HL-60 (cell line): ENCODE measurements around the gene KCNJ1.

Source experiments
- DNase-seq, 2 experiments: peaks; one replicate each; pipeline ENCODE4 v3.0.0-alpha.2; 2010 to 2020; ENCODE audit warnings: low read depth in 1 of 2, low spot score in 1 of 2
- H3K27ac ChIP-seq: fragments of 250-450 bp; sonication (Bioruptor Pico); replicated peaks from 2 replicates; pipeline ENCODE4 v1.5.1; 2020; ENCODE audit warnings: mild to moderate bottlenecking, moderate library complexity
- H3K27me3 ChIP-seq: fragments of 250-450 bp; sonication (Bioruptor Pico); 2 replicates; pipeline ENCODE4 v1.5.1; 2021; ENCODE audit warnings: mild to moderate bottlenecking, moderate library complexity; ENCODE audit not compliant: insufficient read depth, poor library complexity, severe bottlenecking
- H3K4me3 ChIP-seq: replicated peaks from 2 replicates; pipeline ENCODE4 v1.5.1; 2011; ENCODE audit warnings: mild to moderate bottlenecking, control low read depth, low read length; ENCODE audit not compliant: insufficient read depth
- GABPA ChIP-seq: IDR thresholded peaks from 2 replicates; pipeline ENCODE4 v1.6.1; 2012; ENCODE audit warnings: low read depth
- POLR2AphosphoS5 ChIP-seq: IDR thresholded peaks from 2 replicates; pipeline ENCODE4 v1.6.1; 2012; ENCODE audit warnings: low read depth
- SPI1 ChIP-seq: IDR thresholded peaks from 2 replicates; pipeline ENCODE4 v1.6.1; 2012; ENCODE audit warnings: low read depth, mild to moderate bottlenecking, borderline replicate concordance
- long read RNA-seq: library from polyadenylated mRNA; unstranded; transcript quantifications from one replicate; pipeline ENCODE4 v2.0.0, GENCODE V29; 2020
- TF ChIP-seq, protein P1 (sequence below): IDR thresholded peaks from 2 replicates; pipeline ENCODE4 v1.6.1; 2012; ENCODE audit warnings: low read depth; ENCODE audit not compliant: insufficient replicate concordance
- TF ChIP-seq, protein P2 (sequence below): IDR thresholded peaks from one replicate; pipeline ENCODE4 v1.5.1; 2011; ENCODE audit warnings: low read length, control low read depth, inconsistent platforms; ENCODE audit not compliant: insufficient read depth

Gene KCNJ1
- long read RNA-seq, partial matches to known transcripts, result 0 of 1 reads
- long read RNA-seq, other reads (novel, unspliced or antisense), result 1 of 1 reads

DNA sequence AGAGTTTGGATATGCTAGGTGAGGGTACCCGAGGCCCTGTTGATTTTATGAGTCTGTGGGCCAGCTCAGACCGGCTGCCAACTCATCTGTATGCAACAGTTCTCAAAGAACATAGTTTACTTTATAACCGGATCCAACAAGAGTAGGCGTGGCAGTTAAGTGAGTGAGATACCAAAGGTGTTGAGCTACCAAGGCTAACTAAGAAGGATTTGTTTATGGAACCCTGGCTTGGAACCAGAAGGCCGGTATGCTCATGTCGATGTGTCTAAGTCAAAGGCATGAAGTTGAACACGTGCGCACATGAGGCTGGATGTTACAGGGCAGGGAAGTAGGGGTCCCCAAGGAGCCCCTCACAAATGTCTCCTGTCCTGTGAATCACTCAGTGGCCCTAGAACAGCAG, at the start of gene KCNJ1:
KCNJ1 (minus strand) TSS at position 20 of the 400 bp plus-strand sequence. CDS start 27,053 bp downstream, outside the sequence.
- Histone ChIP-seq H3K27me3 (no peaks in the 10 kb centered on the region), H3K27ac (no peak within 1 kb of the TSS), H3K4me3 (no peak within 1 kb of the TSS)
- TF ChIP-seq, protein P1, sequence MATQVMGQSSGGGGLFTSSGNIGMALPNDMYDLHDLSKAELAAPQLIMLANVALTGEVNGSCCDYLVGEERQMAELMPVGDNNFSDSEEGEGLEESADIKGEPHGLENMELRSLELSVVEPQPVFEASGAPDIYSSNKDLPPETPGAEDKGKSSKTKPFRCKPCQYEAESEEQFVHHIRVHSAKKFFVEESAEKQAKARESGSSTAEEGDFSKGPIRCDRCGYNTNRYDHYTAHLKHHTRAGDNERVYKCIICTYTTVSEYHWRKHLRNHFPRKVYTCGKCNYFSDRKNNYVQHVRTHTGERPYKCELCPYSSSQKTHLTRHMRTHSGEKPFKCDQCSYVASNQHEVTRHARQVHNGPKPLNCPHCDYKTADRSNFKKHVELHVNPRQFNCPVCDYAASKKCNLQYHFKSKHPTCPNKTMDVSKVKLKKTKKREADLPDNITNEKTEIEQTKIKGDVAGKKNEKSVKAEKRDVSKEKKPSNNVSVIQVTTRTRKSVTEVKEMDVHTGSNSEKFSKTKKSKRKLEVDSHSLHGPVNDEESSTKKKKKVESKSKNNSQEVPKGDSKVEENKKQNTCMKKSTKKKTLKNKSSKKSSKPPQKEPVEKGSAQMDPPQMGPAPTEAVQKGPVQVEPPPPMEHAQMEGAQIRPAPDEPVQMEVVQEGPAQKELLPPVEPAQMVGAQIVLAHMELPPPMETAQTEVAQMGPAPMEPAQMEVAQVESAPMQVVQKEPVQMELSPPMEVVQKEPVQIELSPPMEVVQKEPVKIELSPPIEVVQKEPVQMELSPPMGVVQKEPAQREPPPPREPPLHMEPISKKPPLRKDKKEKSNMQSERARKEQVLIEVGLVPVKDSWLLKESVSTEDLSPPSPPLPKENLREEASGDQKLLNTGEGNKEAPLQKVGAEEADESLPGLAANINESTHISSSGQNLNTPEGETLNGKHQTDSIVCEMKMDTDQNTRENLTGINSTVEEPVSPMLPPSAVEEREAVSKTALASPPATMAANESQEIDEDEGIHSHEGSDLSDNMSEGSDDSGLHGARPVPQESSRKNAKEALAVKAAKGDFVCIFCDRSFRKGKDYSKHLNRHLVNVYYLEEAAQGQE, result no peak
- TF ChIP-seq POLR2AphosphoS5, result no peak
- no peak for DNase-seq

DNA sequence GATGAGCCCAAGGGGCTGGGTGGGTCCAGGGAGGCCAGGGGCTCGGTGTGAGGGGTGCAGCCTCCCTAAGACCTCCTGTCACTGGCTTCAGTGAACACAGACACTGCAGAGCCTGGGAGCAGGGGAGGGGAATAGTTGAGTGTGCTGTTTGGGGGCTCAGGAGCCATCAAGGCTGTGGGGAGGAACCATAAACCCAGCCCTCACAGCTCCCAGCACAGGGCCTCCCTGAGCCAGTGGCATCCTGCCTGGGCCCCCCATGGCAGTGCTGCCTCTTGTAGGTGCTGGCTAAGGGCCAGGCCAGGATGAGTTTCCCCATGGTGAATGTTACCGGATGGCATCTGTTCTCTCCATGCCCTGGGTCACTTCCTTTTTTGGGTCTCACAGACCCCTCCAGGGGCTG, 49.6 kb upstream of the KCNJ1 start:
- no peak for TF ChIP-seq SPI1
- TF ChIP-seq, protein P1, result no peak
- no peak for TF ChIP-seq POLR2AphosphoS5
- no peak for TF ChIP-seq GABPA
- TF ChIP-seq, protein P2, sequence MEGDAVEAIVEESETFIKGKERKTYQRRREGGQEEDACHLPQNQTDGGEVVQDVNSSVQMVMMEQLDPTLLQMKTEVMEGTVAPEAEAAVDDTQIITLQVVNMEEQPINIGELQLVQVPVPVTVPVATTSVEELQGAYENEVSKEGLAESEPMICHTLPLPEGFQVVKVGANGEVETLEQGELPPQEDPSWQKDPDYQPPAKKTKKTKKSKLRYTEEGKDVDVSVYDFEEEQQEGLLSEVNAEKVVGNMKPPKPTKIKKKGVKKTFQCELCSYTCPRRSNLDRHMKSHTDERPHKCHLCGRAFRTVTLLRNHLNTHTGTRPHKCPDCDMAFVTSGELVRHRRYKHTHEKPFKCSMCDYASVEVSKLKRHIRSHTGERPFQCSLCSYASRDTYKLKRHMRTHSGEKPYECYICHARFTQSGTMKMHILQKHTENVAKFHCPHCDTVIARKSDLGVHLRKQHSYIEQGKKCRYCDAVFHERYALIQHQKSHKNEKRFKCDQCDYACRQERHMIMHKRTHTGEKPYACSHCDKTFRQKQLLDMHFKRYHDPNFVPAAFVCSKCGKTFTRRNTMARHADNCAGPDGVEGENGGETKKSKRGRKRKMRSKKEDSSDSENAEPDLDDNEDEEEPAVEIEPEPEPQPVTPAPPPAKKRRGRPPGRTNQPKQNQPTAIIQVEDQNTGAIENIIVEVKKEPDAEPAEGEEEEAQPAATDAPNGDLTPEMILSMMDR, result no peak
- no peak for DNase-seq
- no peak overlapping the region for H3K27ac ChIP-seq
- no peak overlapping the region for H3K4me3 ChIP-seq
- no peaks in the 10 kb centered on the region for H3K27me3 ChIP-seq

DNA sequence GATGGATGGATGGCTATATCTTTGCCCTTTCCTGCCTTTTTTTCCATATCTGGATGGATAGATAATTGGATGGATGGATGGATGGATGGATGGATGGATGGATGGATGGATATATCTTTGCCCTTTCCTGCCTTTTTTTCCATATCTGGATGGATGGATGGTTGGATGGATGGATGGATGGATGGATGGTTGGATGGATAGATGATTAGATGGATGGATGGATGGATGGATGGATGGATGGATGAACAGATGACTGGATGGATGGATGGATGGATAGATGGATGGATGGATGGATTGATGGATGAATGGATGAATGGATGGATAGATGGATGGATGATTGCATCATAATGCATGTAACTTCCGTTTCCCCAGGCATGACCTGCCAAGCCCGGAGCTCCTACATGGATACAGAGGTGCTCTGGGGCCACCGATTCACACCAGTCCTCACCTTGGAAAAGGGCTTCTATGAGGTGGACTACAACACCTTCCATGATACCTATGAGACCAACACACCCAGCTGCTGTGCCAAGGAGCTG, 49.0 kb upstream of the KCNJ1 start:
- Histone ChIP-seq H3K27me3 (no peaks in the 10 kb centered on the region), H3K4me3 (no peak overlapping the region), H3K27ac (no peak overlapping the region)
- TF ChIP-seq, protein P1, result no peak
- TF ChIP-seq SPI1 (no peak), POLR2AphosphoS5 (no peak), GABPA (no peak)
- TF ChIP-seq, protein P2, result no peak
- no peak for DNase-seq
